ENCODE results near the gene EXOC6B.

The EXOC6B gene

GRCh38 chr2:72734432-72734831, 91.4 kb downstream of the EXOC6B start:
- no peak for DNase-seq (ENCODE audit: low spot score)

GRCh38 chr2:72731116-72731515, 94.7 kb downstream of the EXOC6B start:
- no peak for DNase-seq (ENCODE audit: low spot score)

- DNase-seq (ENCODE audit: low spot score), result no peak
Measured at GRCh38 chr2:72727356-72727755, 98.5 kb downstream of the EXOC6B start.

GRCh38 chr2:72723769-72724370, 102.0 kb downstream of the EXOC6B start:
- DNase-seq (ENCODE audit: low spot score), result no peak

GRCh38 chr2:72722492-72723070, 103.3 kb downstream of the EXOC6B start:
- no peak for DNase-seq (ENCODE audit: low spot score)

- DNase-seq (ENCODE audit: low spot score), result no peak
Measured at GRCh38 chr2:72719416-72719815, 106.4 kb downstream of the EXOC6B start.

GRCh38 chr2:72718876-72719275, 107.0 kb downstream of the EXOC6B start:
- no peak for DNase-seq (ENCODE audit: low spot score)

- DNase-seq (ENCODE audit: low spot score), result no peak
Measured at GRCh38 chr2:72716601-72717000, 109.2 kb downstream of the EXOC6B start.

- DNase-seq (ENCODE audit: low spot score), result no peak
Measured at GRCh38 chr2:72713857-72714256, 112.0 kb downstream of the EXOC6B start.

- DNase-seq (ENCODE audit: low spot score), result no peak
Measured at GRCh38 chr2:72712977-72713376, 112.9 kb downstream of the EXOC6B start.

GRCh38 chr2:72712304-72712703, 113.5 kb downstream of the EXOC6B start:
- DNase-seq (ENCODE audit: low spot score), result no peak

- no peak for DNase-seq (ENCODE audit: low spot score)
Measured at GRCh38 chr2:72710418-72711152, 115.2 kb downstream of the EXOC6B start.

- DNase-seq (ENCODE audit: low spot score), result no peak
Measured at GRCh38 chr2:72708236-72708635, 117.6 kb downstream of the EXOC6B start.

- no peak for DNase-seq (ENCODE audit: low spot score)
Measured at GRCh38 chr2:72698300-72698699, 127.5 kb downstream of the EXOC6B start.

- no peak for DNase-seq (ENCODE audit: low spot score)
Measured at GRCh38 chr2:72696559-72696958, 129.3 kb downstream of the EXOC6B start.

- no peak for DNase-seq (ENCODE audit: low spot score)
Measured at GRCh38 chr2:72695676-72696075, 130.2 kb downstream of the EXOC6B start.

- no peak for DNase-seq (ENCODE audit: low spot score)
Measured at GRCh38 chr2:72694715-72695496, 130.9 kb downstream of the EXOC6B start.

GRCh38 chr2:72689579-72690195, 136.1 kb downstream of the EXOC6B start:
- no peak for DNase-seq (ENCODE audit: low spot score)

- no peak for DNase-seq (ENCODE audit: low spot score)
Measured at GRCh38 chr2:72685638-72686213, 140.1 kb downstream of the EXOC6B start.

- DNase-seq (ENCODE audit: low spot score), result no peak
Measured at GRCh38 chr2:72682061-72682460, 143.8 kb downstream of the EXOC6B start.

- DNase-seq (ENCODE audit: low spot score), result no peak
Measured at GRCh38 chr2:72681016-72681995, 144.5 kb downstream of the EXOC6B start.
